Sigmoid colon (tissue), 7 donors: ENCODE data around the gene DNAH3. TPM values are rescaled to one million over a fixed set of nuclear protein-coding genes. Genes with fewer than 3 reads are reported as not detected.

ENCODE experiments used
- DNase-seq: peaks from one replicate; pipeline ENCODE4 v3.0.0-alpha.2; 2019
- H3K27ac ChIP-seq, 4 donors: fragments of 200-600 bp; sonication (generic); one replicate each; pipeline ENCODE4 v1.5.1; 2016 to 2019; ENCODE audit warnings: mild to moderate bottlenecking in 1 of 4
- H3K27me3 ChIP-seq, 3 donors: fragments of 200-600 bp; sonication (generic); one replicate each; pipeline ENCODE4 v1.5.1; 2019; ENCODE audit warnings: mild to moderate bottlenecking in 1 of 3
- H3K36me3 ChIP-seq, 4 donors: fragments of 200-600 bp; sonication (generic); one replicate each; pipeline ENCODE4 v1.5.1; 2016 to 2019
- H3K4me1 ChIP-seq, 4 donors: fragments of 200-600 bp; sonication (generic); one replicate each; pipeline ENCODE4 v1.5.1; 2017 to 2019
- H3K4me3 ChIP-seq, 4 donors: fragments of 200-600 bp; sonication (generic); one replicate each; pipeline ENCODE4 v1.5.1; 2017 to 2019; ENCODE audit warnings: mild to moderate bottlenecking in 2 of 4, moderate library complexity in 1 of 4
- H3K9me3 ChIP-seq, 4 donors: fragments of 200-600 bp in 3 of 4; sonication (generic) in 3 of 4; one replicate each; pipeline versions ENCODE4 v1.5.1 to v1.6.1; 2013 to 2019
- EP300 ChIP-seq, 4 donors: sonication (generic); formaldehyde crosslinking; IDR thresholded peaks; one replicate each; pipeline ENCODE4 v1.6.1; 2017; ENCODE audit warnings: antibody characterized with exemption in 4 of 4
- POLR2A ChIP-seq, 2 donors: fragments of 450-650 bp; IDR thresholded peaks; one replicate each; pipeline ENCODE4 v1.6.1; 2016; ENCODE audit warnings: antibody characterized with exemption in 2 of 2, mild to moderate bottlenecking in 2 of 2, moderate library complexity in 2 of 2
- POLR2AphosphoS5 ChIP-seq, 4 donors: sonication (generic); formaldehyde crosslinking; IDR thresholded peaks; one replicate each; pipeline ENCODE4 v1.6.1; 2017; ENCODE audit warnings: antibody characterized with exemption in 4 of 4
- WGBS, 2 donors: extraction: QIAGEN DNeasy Blood & Tissue Kit; methylation state at CpG; one replicate each; pipeline ENCODE4 v1.1.7; 2013; 5-methylcytosine and 5-hydroxymethylcytosine counted together
- intact Hi-C: fragments of 100-400 bp; cut with DNase I; formaldehyde crosslinking; loops from one replicate; pipeline ENCODE4 v1.15.1; 2023
- polyA plus RNA-seq, 3 donors: library from polyadenylated mRNA; stranded (reverse); fragments of 200-250 nt; gene quantifications; one replicate each; pipeline ENCODE4 v1.2.3, GENCODE V29; 2013
- total RNA-seq, 4 donors: library from RNA; depleted of rRNA; stranded (reverse); fragments of >200 nt; gene quantifications; one replicate each; pipeline ENCODE4 v1.1.0, GENCODE V29; 2016
- TF ChIP-seq, protein P1 (sequence below), 4 experiments: fragments of 450-650 bp in 3 of 4; fragments of 200-600 bp in 1 of 4; IDR thresholded peaks; one replicate each; pipeline ENCODE4 v1.5.1; 2016 to 2019; ENCODE audit warnings: antibody characterized with exemption in 4 of 4, mild to moderate bottlenecking in 3 of 4, moderate library complexity in 2 of 4
- donor health status: healthy with polysubstance abuse.
- donor health status: Bipolar disorder and iron deficiency.
- donor health status: healthy.

DNAH3 gene
- total and polyA plus RNA-seq, 7 donors: 0.26 to 0.92 (median 0.60) TPM; not detected in 4

DNA sequence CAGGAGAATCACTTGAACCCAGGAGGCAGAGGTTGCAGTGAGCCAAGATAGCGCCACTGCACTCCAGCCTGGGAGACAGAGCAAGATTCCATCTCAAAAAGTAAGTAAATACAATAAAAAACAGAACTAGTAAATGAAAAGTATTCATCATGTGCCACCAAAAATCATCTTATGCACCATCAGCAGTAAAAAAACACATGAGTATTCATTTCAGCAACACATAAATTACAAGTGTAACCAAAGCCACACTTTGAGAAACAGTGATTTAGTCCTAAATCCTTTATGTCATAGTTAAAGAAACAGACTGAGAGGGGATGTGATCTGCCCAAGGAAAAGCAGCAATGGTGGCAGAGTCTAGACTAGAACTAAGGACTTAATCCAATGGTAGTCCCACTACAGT lies 263.4 kb downstream of the DNAH3 start:
- H3K4me1 ChIP-seq: peaks cover 0 to 62% (median 48%) of the 10 kb centered on the region in 4 donors
- DNase-seq: no peak
- H3K27me3 ChIP-seq: no peaks in the 10 kb centered on the region
- 86 to 90% methylated on average over 1 of the region's 1 CpG for WGBS, 2 donors
- no peak overlapping the region for H3K4me3 ChIP-seq
- TF ChIP-seq EP300 (IDR thresholded peaks at IDR 0.05) (no peak), POLR2A (IDR thresholded peaks at IDR 0.05) (no peak), POLR2AphosphoS5 (IDR thresholded peaks at IDR 0.05) (no peak)
- TF ChIP-seq, protein P1, sequence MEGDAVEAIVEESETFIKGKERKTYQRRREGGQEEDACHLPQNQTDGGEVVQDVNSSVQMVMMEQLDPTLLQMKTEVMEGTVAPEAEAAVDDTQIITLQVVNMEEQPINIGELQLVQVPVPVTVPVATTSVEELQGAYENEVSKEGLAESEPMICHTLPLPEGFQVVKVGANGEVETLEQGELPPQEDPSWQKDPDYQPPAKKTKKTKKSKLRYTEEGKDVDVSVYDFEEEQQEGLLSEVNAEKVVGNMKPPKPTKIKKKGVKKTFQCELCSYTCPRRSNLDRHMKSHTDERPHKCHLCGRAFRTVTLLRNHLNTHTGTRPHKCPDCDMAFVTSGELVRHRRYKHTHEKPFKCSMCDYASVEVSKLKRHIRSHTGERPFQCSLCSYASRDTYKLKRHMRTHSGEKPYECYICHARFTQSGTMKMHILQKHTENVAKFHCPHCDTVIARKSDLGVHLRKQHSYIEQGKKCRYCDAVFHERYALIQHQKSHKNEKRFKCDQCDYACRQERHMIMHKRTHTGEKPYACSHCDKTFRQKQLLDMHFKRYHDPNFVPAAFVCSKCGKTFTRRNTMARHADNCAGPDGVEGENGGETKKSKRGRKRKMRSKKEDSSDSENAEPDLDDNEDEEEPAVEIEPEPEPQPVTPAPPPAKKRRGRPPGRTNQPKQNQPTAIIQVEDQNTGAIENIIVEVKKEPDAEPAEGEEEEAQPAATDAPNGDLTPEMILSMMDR (IDR thresholded peaks at IDR 0.05): no peak
- peak overlapping the region in 2 of 4 donors; percentile 29 to 41 for H3K27ac ChIP-seq
- peaks cover 0 to 10% (median 0%) of the 10 kb centered on the region in 4 donors for H3K36me3 ChIP-seq
- H3K9me3 ChIP-seq: no peaks in the 10 kb centered on the region
- intact Hi-C loops: no loop called here

DNA sequence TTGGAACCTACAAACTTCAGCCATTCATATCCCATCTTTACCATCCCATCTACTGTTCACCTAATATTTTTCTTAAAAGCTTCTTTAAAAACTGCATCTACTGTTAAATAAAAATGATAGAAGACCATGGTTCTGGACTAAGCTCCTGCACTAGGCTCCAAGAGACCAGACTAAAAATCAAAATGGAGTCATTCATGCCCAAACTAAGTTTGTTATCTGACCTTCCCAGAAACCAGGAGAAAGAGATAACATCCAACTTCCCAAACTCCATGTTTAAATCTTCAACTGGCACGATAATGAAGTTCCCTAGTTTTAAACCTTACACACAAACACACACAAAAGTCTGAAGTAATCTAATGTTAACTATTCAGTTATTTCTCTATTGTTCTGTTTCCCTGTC lies 264.3 kb downstream of the DNAH3 start:
- Histone ChIP-seq H3K9me3 (no peaks in the 10 kb centered on the region), H3K36me3 (peaks cover 0 to 1% (median 0%) of the 10 kb centered on the region in 4 donors), H3K27me3 (no peaks in the 10 kb centered on the region), H3K4me3 (no peak overlapping the region), H3K4me1 (peaks cover 0 to 70% (median 57%) of the 10 kb centered on the region in 4 donors), H3K27ac (peak overlapping the region in 1 of 4 donors; percentile 29)
- TF ChIP-seq, protein P1 (IDR thresholded peaks at IDR 0.05): no peak
- intact Hi-C loops: no loop called here
- DNase-seq: no peak
- WGBS, 2 donors: 1 to 93% methylated on average over 1 of the region's 1 CpG

DNA sequence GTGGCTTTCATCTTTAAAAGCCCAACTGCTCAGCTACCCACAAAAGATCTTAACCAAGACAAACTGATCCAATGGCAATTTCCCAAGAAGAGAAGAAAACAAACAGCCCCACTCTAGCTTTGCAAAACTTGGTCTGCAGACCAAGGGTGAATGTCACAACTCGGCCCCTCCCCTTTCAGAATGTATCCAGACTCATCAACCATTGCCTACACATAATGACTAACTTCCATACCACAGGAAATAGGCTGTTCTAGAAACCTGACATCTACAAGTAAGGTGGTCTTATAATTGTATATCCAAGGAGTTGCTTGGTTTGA lies 266.4 kb downstream of the DNAH3 start:
- no peak for DNase-seq
- H3K4me1 ChIP-seq: peaks cover 0 to 77% (median 67%) of the 10 kb centered on the region in 4 donors
- H3K36me3 ChIP-seq: no peaks in the 10 kb centered on the region
- intact Hi-C loops: no loop called here
- H3K27me3 ChIP-seq: no peaks in the 10 kb centered on the region
- peak overlapping the region in 3 of 4 donors; percentile 2 to 62 (median 13) for H3K27ac ChIP-seq
- no peaks in the 10 kb centered on the region for H3K9me3 ChIP-seq
- H3K4me3 ChIP-seq: no peak overlapping the region
- TF ChIP-seq EP300 (IDR thresholded peaks at IDR 0.05): no peak
- TF ChIP-seq POLR2AphosphoS5 (IDR thresholded peaks at IDR 0.05): no peak
- TF ChIP-seq, protein P1 (IDR thresholded peaks at IDR 0.05): no peak
- no peak for TF ChIP-seq POLR2A (IDR thresholded peaks at IDR 0.05)
- WGBS, 2 donors: 32 to 60% methylated on average over 1 of the region's 1 CpG

DNA sequence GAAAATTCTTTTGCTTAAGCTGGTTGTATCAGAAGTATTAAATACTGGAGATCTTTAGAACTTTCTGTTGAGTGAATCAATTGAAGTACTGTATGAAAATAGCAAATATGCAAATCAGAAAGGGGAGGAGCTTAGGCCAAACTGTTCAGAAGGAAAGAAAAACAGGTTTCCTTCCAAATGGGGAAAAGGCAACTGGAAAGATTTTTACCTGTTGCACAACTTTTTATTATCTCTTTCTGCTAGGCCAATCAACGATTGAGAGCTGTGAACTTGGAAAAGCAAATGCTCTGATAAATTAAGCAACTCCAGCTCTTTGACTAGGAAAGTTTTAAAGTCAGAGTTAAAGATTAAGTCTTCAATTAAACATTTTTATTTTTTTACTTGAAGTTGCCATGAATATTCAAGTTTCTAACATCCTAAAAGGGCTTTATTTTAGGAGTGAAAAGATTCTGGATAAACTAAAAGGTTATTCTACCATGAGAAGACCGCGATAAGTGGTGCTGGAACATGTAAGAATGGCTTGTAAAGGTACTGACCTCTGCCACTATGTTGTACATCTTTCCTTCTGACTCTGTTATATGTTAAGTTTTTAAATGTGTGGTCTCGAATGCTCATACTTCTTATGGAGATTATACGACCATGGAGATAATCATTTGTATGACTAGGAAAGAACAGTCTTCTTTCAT lies 266.9 kb downstream of the DNAH3 start:
- Histone ChIP-seq H3K4me1 (peaks cover 0 to 81% (median 72%) of the 10 kb centered on the region in 4 donors), H3K4me3 (no peak overlapping the region), H3K27me3 (no peaks in the 10 kb centered on the region), H3K27ac (peak overlapping the region in 3 of 4 donors; percentile 2 to 72 (median 62)), H3K36me3 (no peaks in the 10 kb centered on the region), H3K9me3 (no peaks in the 10 kb centered on the region)
- intact Hi-C loops: no loop called here
- TF ChIP-seq EP300 (IDR thresholded peaks at IDR 0.05): no peak
- TF ChIP-seq, protein P1 (IDR thresholded peaks at IDR 0.05): no peak
- TF ChIP-seq POLR2A (IDR thresholded peaks at IDR 0.05): no peak
- TF ChIP-seq POLR2AphosphoS5 (IDR thresholded peaks at IDR 0.05): no peak
- 39 to 64% methylated on average over 5 of the region's 5 CpGs for WGBS, 2 donors
- DNase-seq: no peak

Other genes with a start within 250 kb of the DNAH3 start
- gene LDAF1, start 7.8 kb upstream of the DNAH3 start, total RNA-seq: 100 to 1,000 TPM; 111 to 158 (median 123) TPM
- gene LDAF1, start 7.8 kb upstream of the DNAH3 start, polyA plus RNA-seq: 10 to 100 TPM; 28.0 to 36.6 (median 33.4) TPM
- gene ZP2, start 60.7 kb upstream of the DNAH3 start, total RNA-seq: not detected
- under 1 TPM in 1 of 3 donors, not detected in 2; 0.03 TPM for gene ZP2, start 60.7 kb upstream of the DNAH3 start, polyA plus RNA-seq
- under 1 TPM in 1 of 4 donors, not detected in 3; 0.28 TPM for gene ANKS4B, start 82.9 kb upstream of the DNAH3 start, total RNA-seq
- 10 to 100 TPM; 19.5 to 32.4 (median 22.8) TPM for gene ANKS4B, start 82.9 kb upstream of the DNAH3 start, polyA plus RNA-seq
- gene CRYM, start 127.4 kb upstream of the DNAH3 start, total RNA-seq: 1 to 10 TPM; 1.6 to 6.1 (median 4.6) TPM
- gene CRYM, start 127.4 kb upstream of the DNAH3 start, polyA plus RNA-seq: 10 to 100 TPM in 2 of 3 donors, 1 to 10 TPM in 1; 7.8 to 24.7 (median 19.8) TPM